Measurements from ENCODE around the gene CSNK1G2.

GRCh38 chr19:1979017-1979416 lies 38.0 kb downstream of the CSNK1G2 start:
- TF ChIP-seq CTCF (IDR thresholded peaks at IDR 0.05) (no peak), ZFX (IDR thresholded peaks at IDR 0.05; ENCODE audit: borderline replicate concordance) (no peak)
